OCI-LY1 (cell line): Measurements from ENCODE around the gene CILP.

ENCODE experiments used
- EZH2 ChIP-seq: fragments of 200-600 bp; sonication (generic), shearing (Covaris generic); IDR thresholded peaks from 2 replicates; pipeline ENCODE4 v1.8.0; 2017; ENCODE audit warnings: borderline replicate concordance, mixed run types, mild to moderate bottlenecking, antibody characterized with exemption, low read length, moderate library complexity, mixed read lengths
- TF ChIP-seq, protein P1 (sequence below): fragments of 200-600 bp; sonication (generic), shearing (Covaris generic); IDR thresholded peaks from 2 replicates; pipeline ENCODE4 v1.5.1; 2017; ENCODE audit warnings: mild to moderate bottlenecking, antibody characterized with exemption, low read length, moderate library complexity, mixed read lengths

GRCh38 chr15:65165875-65166274 is 45.4 kb downstream of the CILP start:
- TF ChIP-seq, protein P1, sequence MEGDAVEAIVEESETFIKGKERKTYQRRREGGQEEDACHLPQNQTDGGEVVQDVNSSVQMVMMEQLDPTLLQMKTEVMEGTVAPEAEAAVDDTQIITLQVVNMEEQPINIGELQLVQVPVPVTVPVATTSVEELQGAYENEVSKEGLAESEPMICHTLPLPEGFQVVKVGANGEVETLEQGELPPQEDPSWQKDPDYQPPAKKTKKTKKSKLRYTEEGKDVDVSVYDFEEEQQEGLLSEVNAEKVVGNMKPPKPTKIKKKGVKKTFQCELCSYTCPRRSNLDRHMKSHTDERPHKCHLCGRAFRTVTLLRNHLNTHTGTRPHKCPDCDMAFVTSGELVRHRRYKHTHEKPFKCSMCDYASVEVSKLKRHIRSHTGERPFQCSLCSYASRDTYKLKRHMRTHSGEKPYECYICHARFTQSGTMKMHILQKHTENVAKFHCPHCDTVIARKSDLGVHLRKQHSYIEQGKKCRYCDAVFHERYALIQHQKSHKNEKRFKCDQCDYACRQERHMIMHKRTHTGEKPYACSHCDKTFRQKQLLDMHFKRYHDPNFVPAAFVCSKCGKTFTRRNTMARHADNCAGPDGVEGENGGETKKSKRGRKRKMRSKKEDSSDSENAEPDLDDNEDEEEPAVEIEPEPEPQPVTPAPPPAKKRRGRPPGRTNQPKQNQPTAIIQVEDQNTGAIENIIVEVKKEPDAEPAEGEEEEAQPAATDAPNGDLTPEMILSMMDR, result no peak
- TF ChIP-seq EZH2, result no peak
